Measurements from ENCODE around the gene PAQR9. TPM values are rescaled to one million over a fixed set of nuclear protein-coding genes. Genes with fewer than 3 reads are reported as not detected.

PAQR9 gene
- total RNA-seq, 1 experiment from 2014 or later = not detected

GRCh38 chr3:143004823-143005222, 41.3 kb upstream of the PAQR9 start:
- no peak for DNase-seq (ENCODE audit: unreplicated experiment)
- BruUV-seq (replicated peaks) = no TSS peak
- Mint-ChIP-seq H3K4me1 (ENCODE audit: insufficient read depth, unreplicated experiment) (peaks cover 39% of the 10 kb centered on the region), H3K27me3 (ENCODE audit: insufficient read depth, unreplicated experiment) (no peaks in the 10 kb centered on the region), H3K9me3 (ENCODE audit: unreplicated experiment) (no peaks in the 10 kb centered on the region), H3K36me3 (ENCODE audit: insufficient read depth, unreplicated experiment) (peaks cover 15% of the 10 kb centered on the region), H3K27ac (ENCODE audit: low read depth, unreplicated experiment) (no peak overlapping the region), H3K4me3 (ENCODE audit: unreplicated experiment) (no peak overlapping the region)
- POLR2A ChIA-PET = interaction anchor here (0.8 kb wide), 1 partner anchor 9 kb away, joined by 3 read pairs; no protein-coding TSS in a partner anchor
- intact Hi-C loops (cut with micrococcal nuclease) = loop anchor here (5.0 kb wide), 1 partner anchor 428 kb away; the partner anchor contains the start of gene ATR
- CTCF ChIA-PET = interaction anchor here (0.6 to 1.0 kb wide), 5 partner anchors 15 to 639 kb away, joined by 3 read pairs; no protein-coding TSS in a partner anchor
- TF ChIP-seq CTCF (IDR thresholded peaks at IDR 0.05; ENCODE audit: unreplicated experiment) = no peak

GRCh38 chr3:143002727-143003126, 39.3 kb upstream of the PAQR9 start:
- H3K27me3 Mint-ChIP-seq (ENCODE audit: insufficient read depth, unreplicated experiment) = no peaks in the 10 kb centered on the region
- no peaks in the 10 kb centered on the region for H3K9me3 Mint-ChIP-seq (ENCODE audit: unreplicated experiment)
- TF ChIP-seq CTCF (IDR thresholded peaks at IDR 0.05; ENCODE audit: unreplicated experiment) = no peak
- H3K4me1 Mint-ChIP-seq (ENCODE audit: insufficient read depth, unreplicated experiment) = peaks cover 37% of the 10 kb centered on the region
- DNase-seq (ENCODE audit: unreplicated experiment) = no peak
- peak overlapping the region; percentile 99 for H3K27ac Mint-ChIP-seq (ENCODE audit: low read depth, unreplicated experiment)
- H3K36me3 Mint-ChIP-seq (ENCODE audit: insufficient read depth, unreplicated experiment) = peaks cover 15% of the 10 kb centered on the region
- peak overlapping the region; percentile 94 for H3K4me3 Mint-ChIP-seq (ENCODE audit: unreplicated experiment)
- BruUV-seq (replicated peaks) = no TSS peak
- intact Hi-C loops (cut with micrococcal nuclease) = loop anchor here (5.0 kb wide), 1 partner anchor 425 kb away; the partner anchor contains the start of gene ATR
- ChIA-PET POLR2A (interaction anchor here (0.5 to 4.5 kb wide), 22 partner anchors 9 to 969 kb away, joined by 3 to 96 read pairs (median 4); partner anchors contain the start of genes ATR, DIPK2A and PLS1), CTCF (interaction anchor here (0.7 to 14.5 kb wide), 7 partner anchors 9 to 773 kb away, joined by 3 to 212 read pairs (median 7); no protein-coding TSS in a partner anchor)

- TF ChIP-seq CTCF (IDR thresholded peaks at IDR 0.05; ENCODE audit: unreplicated experiment) = no peak
- intact Hi-C loops (cut with micrococcal nuclease) = loop anchor here (5.0 kb wide), 1 partner anchor 425 kb away; the partner anchor contains the start of gene ATR
- H3K27me3 Mint-ChIP-seq (ENCODE audit: insufficient read depth, unreplicated experiment) = no peaks in the 10 kb centered on the region
- H3K4me3 Mint-ChIP-seq (ENCODE audit: unreplicated experiment) = peak overlapping the region; percentile 94
- H3K36me3 Mint-ChIP-seq (ENCODE audit: insufficient read depth, unreplicated experiment) = peaks cover 15% of the 10 kb centered on the region
- ChIA-PET CTCF (interaction anchor here (0.7 to 14.5 kb wide), 9 partner anchors 10 to 745 kb away, joined by 3 to 212 read pairs (median 6); partner anchors contain the start of gene TRPC1), POLR2A (interaction anchor here (0.7 to 4.5 kb wide), 40 partner anchors 10 to 1601 kb away, joined by 3 to 96 read pairs (median 4); partner anchors contain the start of genes ATR, DIPK2A, PLS1 and TRPC1)
- H3K4me1 Mint-ChIP-seq (ENCODE audit: insufficient read depth, unreplicated experiment) = peaks cover 32% of the 10 kb centered on the region
- BruUV-seq (replicated peaks) = no TSS peak
- peak overlapping the region; percentile 99 for H3K27ac Mint-ChIP-seq (ENCODE audit: low read depth, unreplicated experiment)
- DNase-seq (ENCODE audit: unreplicated experiment) = peak; percentile 57
- H3K9me3 Mint-ChIP-seq (ENCODE audit: unreplicated experiment) = no peaks in the 10 kb centered on the region
These were observed 38.7 kb upstream of the PAQR9 start for GRCh38 chr3:143002083-143002712.
